ENCODE data around the gene IRF5.
"Not testable (repeated sequence)": the region's sequence is repeated elsewhere in the genome, so short reads cannot be mapped to it uniquely, and the experiment has no call there.

The IRF5 gene

DNA sequence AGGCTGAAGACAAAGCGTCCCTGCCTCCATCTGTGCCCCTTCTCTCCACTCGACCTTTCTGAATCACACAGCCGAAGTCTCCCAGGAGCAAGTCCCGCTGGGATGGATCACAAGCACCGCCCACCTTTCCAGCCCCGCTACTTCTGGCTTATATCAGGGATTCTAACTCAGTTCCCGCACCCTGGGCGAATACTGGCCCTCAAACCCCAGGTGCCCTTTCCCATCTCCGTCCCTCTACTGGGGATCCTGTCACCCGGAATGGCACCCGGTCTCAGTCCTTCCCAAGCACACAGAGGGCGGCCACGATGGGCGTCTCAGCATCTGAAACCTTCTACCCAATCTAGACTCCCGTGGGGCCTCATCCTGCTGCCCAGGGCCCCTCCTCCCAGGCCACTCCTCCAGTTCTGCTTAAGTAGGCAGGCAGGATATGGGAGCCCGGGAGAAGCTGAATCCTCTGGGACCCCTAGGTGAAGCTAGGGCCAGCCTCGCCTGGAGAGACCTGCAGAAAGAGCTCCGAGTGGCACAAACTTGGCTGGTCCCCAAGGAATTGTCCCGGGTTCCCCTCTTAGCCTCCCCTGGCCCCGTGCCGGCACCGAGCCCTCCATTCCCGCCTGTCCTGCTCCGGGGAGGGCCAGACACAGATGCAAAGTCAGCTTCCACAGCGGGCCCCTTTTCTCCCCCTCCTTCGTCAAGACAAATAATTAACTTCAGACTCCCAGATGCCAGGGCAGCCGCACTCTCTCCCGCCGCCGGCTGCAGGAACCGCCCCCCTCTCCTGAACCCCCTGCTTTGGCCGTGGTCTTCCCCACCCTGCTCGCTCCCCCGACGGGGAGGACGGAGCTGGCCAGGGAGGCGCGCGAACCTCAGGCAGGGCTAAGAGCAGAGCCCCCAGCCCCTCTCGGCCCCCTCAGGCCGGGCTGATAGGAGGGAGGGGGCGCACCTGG, 27.8 kb upstream of the IRF5 start:
- no peaks in the 10 kb centered on the region for H3K9me3 ChIP-seq (ENCODE audit: control insufficient read depth, insufficient read depth, low read length)
- peaks cover 14% of the 10 kb centered on the region for H3K4me1 ChIP-seq (ENCODE audit: control insufficient read depth, insufficient read depth, low read length)
- H3K27me3 ChIP-seq (ENCODE audit: control insufficient read depth, insufficient read depth, low read length): peaks cover 30% of the 10 kb centered on the region
- H3K9ac ChIP-seq (ENCODE audit: low read depth, low read length): peak overlapping the region; percentile 12
- H3K36me3 ChIP-seq (ENCODE audit: control insufficient read depth, insufficient read depth, low read length): peaks cover 2% of the 10 kb centered on the region
- peak overlapping the region; percentile 58 for H3K4me3 ChIP-seq (ENCODE audit: low read depth, low read length)

- peaks cover 2% of the 10 kb centered on the region for H3K36me3 ChIP-seq (ENCODE audit: control insufficient read depth, insufficient read depth, low read length)
- H3K9me3 ChIP-seq (ENCODE audit: control insufficient read depth, insufficient read depth, low read length): no peaks in the 10 kb centered on the region
- peaks cover 14% of the 10 kb centered on the region for H3K4me1 ChIP-seq (ENCODE audit: control insufficient read depth, insufficient read depth, low read length)
- peaks cover 35% of the 10 kb centered on the region for H3K27me3 ChIP-seq (ENCODE audit: control insufficient read depth, insufficient read depth, low read length)
- peak within 1 kb of the TSS; percentile 37 for H3K9ac ChIP-seq (ENCODE audit: low read depth, low read length)
- H3K4me3 ChIP-seq (ENCODE audit: low read depth, low read length): peak within 1 kb of the TSS; percentile 58
Observed at GRCh38 chr7:128910569-128910945, 27.2 kb upstream of the IRF5 start, which contains the start of gene KCP. KCP (minus strand) TSS chr7:128910709; CDS start chr7:128910676, 33 bp downstream.

DNA sequence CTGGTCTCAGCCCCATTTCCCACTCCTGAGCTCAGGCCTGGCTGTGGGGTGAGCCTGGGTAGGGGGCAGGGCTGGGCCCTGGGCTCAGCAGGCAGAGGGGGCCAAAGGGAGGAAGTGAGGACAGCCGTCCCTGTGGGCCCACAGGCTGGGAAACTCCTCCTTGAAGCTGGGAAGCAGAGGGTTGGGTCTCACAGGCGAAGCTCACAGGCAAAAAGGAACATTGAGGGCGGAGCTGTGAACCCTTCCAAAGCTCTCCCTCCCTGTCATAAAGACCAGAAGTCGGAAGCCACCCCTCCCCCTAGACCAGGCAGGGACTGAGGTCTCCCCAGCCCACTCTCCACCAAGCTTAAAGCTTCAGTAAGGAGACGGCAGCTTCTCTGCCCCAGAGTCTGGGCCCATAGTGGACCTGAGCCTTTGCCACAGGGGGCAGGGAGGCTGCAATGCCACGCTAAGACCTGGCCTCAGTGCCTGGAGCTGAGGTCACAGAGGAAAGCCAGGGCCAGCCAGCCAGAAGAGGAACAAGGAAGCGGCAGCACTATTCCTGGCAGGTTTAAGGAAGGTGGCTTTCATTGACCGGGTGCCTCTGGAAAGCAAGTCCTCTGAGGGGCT, 26.2 kb upstream of the IRF5 start:
- Histone ChIP-seq H3K9me3 (ENCODE audit: control insufficient read depth, insufficient read depth, low read length) (no peaks in the 10 kb centered on the region), H3K4me3 (ENCODE audit: low read depth, low read length) (peak overlapping the region; percentile 58), H3K4me1 (ENCODE audit: control insufficient read depth, insufficient read depth, low read length) (peaks cover 14% of the 10 kb centered on the region), H3K36me3 (ENCODE audit: control insufficient read depth, insufficient read depth, low read length) (peaks cover 2% of the 10 kb centered on the region), H3K27me3 (ENCODE audit: control insufficient read depth, insufficient read depth, low read length) (peaks cover 37% of the 10 kb centered on the region), H3K9ac (ENCODE audit: low read depth, low read length) (peak overlapping the region; percentile 37)

- Histone ChIP-seq H3K27me3 (ENCODE audit: control insufficient read depth, insufficient read depth, low read length) (peaks cover 44% of the 10 kb centered on the region), H3K36me3 (ENCODE audit: control insufficient read depth, insufficient read depth, low read length) (peaks cover 2% of the 10 kb centered on the region), H3K9me3 (ENCODE audit: control insufficient read depth, insufficient read depth, low read length) (no peaks in the 10 kb centered on the region), H3K4me1 (ENCODE audit: control insufficient read depth, insufficient read depth, low read length) (peaks cover 14% of the 10 kb centered on the region), H3K9ac (ENCODE audit: low read depth, low read length) (no peak overlapping the region), H3K4me3 (ENCODE audit: low read depth, low read length) (no peak overlapping the region)
Observed at GRCh38 chr7:128912281-128912680, 25.4 kb upstream of the IRF5 start.

DNA sequence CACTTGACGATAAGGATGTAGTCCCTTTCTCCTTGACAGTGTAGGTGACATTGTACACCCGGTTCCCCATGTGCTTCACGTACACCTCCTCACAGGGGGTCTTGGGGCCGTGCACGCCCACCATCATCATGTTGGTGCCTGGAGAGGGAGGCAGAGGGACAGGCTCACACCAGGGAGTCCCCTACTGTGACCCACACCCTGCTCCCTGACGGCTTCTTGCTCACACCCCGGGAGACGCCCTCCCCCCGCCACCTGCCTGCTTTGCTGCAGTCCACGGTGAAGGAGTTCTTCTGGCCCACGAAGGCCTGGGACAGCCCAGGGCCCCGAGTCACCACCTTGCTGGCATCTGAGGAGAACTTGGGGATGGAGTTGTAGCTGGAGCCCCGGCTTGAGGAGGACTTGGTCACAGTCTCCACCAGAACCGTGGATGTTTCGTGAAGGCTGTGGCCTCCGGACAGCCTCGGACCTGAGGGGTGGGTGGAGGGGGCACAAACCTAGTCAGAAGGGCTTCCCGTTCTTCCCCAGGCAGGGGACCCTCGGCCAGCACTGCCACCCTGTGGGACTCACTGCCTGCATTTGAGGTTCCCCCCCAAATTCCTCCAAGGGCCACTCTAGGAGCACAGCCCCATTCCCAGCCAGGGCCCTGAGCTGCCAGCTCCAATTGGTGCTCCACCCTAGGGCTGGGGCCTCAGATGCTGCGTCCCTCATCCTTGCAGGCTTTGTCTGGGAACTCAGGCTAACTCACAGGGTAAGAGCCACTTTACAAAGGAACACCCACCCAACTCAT, 24.8 kb upstream of the IRF5 start:
- not testable (repeated sequence) for H3K9ac ChIP-seq (ENCODE audit: low read depth, low read length); H3K36me3 ChIP-seq (ENCODE audit: control insufficient read depth, insufficient read depth, low read length); H3K4me3 ChIP-seq (ENCODE audit: low read depth, low read length); H3K9me3 ChIP-seq (ENCODE audit: control insufficient read depth, insufficient read depth, low read length)
- Histone ChIP-seq H3K27me3 (ENCODE audit: control insufficient read depth, insufficient read depth, low read length) (peaks cover 44% of the 10 kb centered on the region), H3K4me1 (ENCODE audit: control insufficient read depth, insufficient read depth, low read length) (peaks cover 14% of the 10 kb centered on the region)

DNA sequence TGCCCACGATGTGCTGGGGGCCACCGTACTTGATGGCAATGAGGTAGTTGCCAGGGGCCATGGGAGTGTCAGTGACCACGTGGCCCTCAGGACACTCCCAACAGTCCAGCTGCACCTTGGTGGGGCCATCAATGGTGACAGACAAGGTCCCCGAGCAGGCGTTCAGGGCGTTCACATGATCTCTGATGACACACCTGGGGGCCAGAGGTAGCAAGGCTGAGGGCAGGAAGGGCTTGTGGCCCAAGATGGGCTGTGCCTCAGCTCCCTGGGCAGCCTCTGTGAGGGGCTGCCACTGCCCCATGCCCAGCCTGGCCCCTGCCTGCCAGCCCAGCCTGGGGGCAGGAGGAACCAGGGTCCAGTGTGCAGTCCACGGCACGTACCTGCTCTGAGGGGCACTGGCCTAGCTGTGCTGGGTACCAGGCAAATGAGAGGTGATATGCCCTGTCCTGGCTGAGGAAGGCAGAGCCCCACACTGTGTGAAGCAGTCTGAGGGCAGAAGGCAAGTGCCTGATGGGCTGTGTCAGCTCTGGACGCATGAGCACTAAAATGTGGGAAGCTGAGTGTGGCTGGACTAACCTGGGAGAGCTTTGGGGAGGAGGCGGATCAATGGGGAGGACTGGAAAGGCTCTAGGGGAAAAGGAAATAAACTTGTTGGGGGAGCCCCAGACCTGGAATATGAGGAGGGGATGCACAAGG, 23.7 kb upstream of the IRF5 start:
- H3K27me3 ChIP-seq (ENCODE audit: control insufficient read depth, insufficient read depth, low read length): peaks cover 43% of the 10 kb centered on the region
- H3K4me1 ChIP-seq (ENCODE audit: control insufficient read depth, insufficient read depth, low read length): peaks cover 14% of the 10 kb centered on the region
- no peak overlapping the region for H3K9ac ChIP-seq (ENCODE audit: low read depth, low read length)
- no peak overlapping the region for H3K4me3 ChIP-seq (ENCODE audit: low read depth, low read length)
- peaks cover 2% of the 10 kb centered on the region for H3K36me3 ChIP-seq (ENCODE audit: control insufficient read depth, insufficient read depth, low read length)
- no peaks in the 10 kb centered on the region for H3K9me3 ChIP-seq (ENCODE audit: control insufficient read depth, insufficient read depth, low read length)

- Histone ChIP-seq H3K4me1 (ENCODE audit: control insufficient read depth, insufficient read depth, low read length) (peaks cover 11% of the 10 kb centered on the region), H3K4me3 (ENCODE audit: low read depth, low read length) (no peak overlapping the region), H3K9ac (ENCODE audit: low read depth, low read length) (no peak overlapping the region), H3K27me3 (ENCODE audit: control insufficient read depth, insufficient read depth, low read length) (peaks cover 41% of the 10 kb centered on the region), H3K9me3 (ENCODE audit: control insufficient read depth, insufficient read depth, low read length) (no peaks in the 10 kb centered on the region), H3K36me3 (ENCODE audit: control insufficient read depth, insufficient read depth, low read length) (peaks cover 2% of the 10 kb centered on the region)
Observed at GRCh38 chr7:128914566-128915151, 23.1 kb upstream of the IRF5 start.

DNA sequence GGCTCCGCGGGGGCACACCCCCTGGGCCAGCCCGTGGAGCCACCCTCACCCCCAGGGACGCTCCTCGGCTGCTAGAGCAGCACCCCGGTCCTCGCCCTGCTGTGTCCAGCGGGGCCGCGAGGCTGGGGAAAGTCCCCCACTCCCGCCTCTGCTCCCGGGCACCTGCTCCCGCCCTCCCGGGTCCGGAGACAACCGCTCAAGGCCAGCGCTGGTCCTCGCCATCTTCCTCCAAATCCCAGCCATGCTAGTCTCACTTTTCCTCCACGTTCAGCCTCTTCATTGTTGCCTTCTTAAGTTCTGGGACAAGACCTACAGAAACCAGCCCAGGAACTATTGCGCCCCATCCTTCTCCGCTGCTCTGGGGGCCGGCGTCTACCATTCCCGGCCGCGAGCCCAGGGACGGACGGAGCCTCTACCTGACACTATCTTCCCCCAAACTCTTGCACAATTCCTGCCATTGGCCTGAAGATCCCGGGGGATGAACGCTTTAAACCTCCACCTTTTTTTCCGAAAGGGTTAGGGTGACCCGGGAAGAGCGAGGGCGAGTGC, 22.4 kb upstream of the IRF5 start:
- Histone ChIP-seq H3K36me3 (ENCODE audit: control insufficient read depth, insufficient read depth, low read length) (peaks cover 2% of the 10 kb centered on the region), H3K4me1 (ENCODE audit: control insufficient read depth, insufficient read depth, low read length) (peaks cover 13% of the 10 kb centered on the region), H3K4me3 (ENCODE audit: low read depth, low read length) (peak overlapping the region; percentile 40), H3K9me3 (ENCODE audit: control insufficient read depth, insufficient read depth, low read length) (no peaks in the 10 kb centered on the region), H3K27me3 (ENCODE audit: control insufficient read depth, insufficient read depth, low read length) (peaks cover 37% of the 10 kb centered on the region), H3K9ac (ENCODE audit: low read depth, low read length) (no peak overlapping the region)

DNA sequence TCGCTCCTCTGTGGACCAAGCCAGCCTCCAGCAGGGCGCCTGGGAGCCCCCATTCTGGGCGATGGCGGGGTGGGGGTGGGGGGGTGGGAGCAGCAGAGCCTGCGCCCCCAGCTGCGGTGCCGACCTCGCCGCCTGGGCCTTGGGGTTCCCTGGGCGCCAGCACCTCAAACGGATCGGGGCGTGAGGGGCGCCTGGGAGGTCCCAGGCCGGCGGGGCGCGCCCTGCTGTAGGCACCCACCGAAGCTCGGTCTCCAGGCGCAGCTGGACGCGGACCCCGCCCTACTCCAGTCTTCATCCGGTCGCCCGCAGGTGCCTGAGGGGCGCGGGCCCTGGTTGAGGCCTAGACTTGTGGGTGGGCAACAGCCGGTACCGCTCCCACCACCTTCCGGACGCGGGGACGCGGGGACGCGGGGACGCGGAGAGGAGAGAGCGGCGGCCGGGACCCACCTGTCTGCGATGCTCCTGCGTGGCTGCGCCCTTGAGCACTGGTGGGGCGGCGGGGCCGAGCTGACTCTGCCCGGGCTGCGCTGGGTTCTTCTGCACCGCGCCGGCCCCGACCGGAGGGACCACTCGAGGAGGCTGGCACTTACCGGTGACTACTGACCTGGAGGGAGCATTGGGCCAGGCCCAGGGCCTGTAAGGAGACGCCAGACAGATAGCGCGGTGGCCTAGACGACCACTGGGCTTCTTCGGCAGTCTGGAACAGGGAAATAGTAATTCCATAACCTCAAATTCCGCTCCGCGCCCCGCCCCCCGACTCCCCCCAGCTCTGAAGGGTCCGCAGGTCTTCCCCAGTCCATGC, 21.7 kb upstream of the IRF5 start:
- Histone ChIP-seq H3K9ac (ENCODE audit: low read depth, low read length) (no peak overlapping the region), H3K36me3 (ENCODE audit: control insufficient read depth, insufficient read depth, low read length) (no peaks in the 10 kb centered on the region), H3K4me1 (ENCODE audit: control insufficient read depth, insufficient read depth, low read length) (peaks cover 14% of the 10 kb centered on the region), H3K27me3 (ENCODE audit: control insufficient read depth, insufficient read depth, low read length) (peaks cover 36% of the 10 kb centered on the region), H3K4me3 (ENCODE audit: low read depth, low read length) (peak overlapping the region; percentile 40), H3K9me3 (ENCODE audit: control insufficient read depth, insufficient read depth, low read length) (no peaks in the 10 kb centered on the region)

DNA sequence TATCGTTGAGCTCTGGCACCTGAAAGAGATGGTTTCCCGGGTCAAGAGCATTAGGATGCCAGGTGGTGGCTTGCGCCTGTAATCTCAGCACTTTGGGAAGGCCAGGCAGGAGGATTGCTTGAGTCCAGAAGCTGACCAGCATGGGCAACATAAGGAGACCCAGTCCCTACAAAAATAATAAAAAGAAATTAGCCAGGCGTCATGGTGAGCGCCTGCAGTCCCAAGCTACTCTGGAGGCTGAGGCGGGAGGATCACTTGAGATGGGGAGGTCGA, 21.1 kb upstream of the IRF5 start:
- Histone ChIP-seq H3K36me3 (ENCODE audit: control insufficient read depth, insufficient read depth, low read length) (no peaks in the 10 kb centered on the region), H3K9me3 (ENCODE audit: control insufficient read depth, insufficient read depth, low read length) (no peaks in the 10 kb centered on the region), H3K27me3 (ENCODE audit: control insufficient read depth, insufficient read depth, low read length) (peaks cover 35% of the 10 kb centered on the region), H3K4me3 (ENCODE audit: low read depth, low read length) (no peak overlapping the region), H3K9ac (ENCODE audit: low read depth, low read length) (no peak overlapping the region), H3K4me1 (ENCODE audit: control insufficient read depth, insufficient read depth, low read length) (peaks cover 12% of the 10 kb centered on the region)
